PC-9 (cell line): ENCODE measurements around the gene TNK2. TPM values are rescaled to one million over a fixed set of nuclear protein-coding genes. Genes with fewer than 3 reads are reported as not detected.

Source experiments
- BruUV-seq: library from RNA; stranded (reverse); fragments of 400-500 nt; replicated peaks from 2 replicates; lab custom pipeline; 2021; lab: Mats Ljungman, UMichigan
- CTCF ChIA-PET: fragments of 300-600 bp; sonication (Branson Sonifier 250); formaldehyde crosslinking; loops from one replicate; lab custom pipeline; 2022; ENCODE audit warnings: antibody characterized with exemption; lab: Charles Lee
- POLR2A ChIA-PET: fragments of 300-600 bp; sonication (Branson Sonifier 250); formaldehyde crosslinking; loops from one replicate; lab custom pipeline; 2022; ENCODE audit warnings: antibody characterized with exemption; ENCODE audit not compliant: unreplicated experiment; lab: Charles Lee
- DNase-seq, 2 experiments: peaks; one replicate each; pipeline versions ENCODE4 v3.0.0 to v3.0.0-alpha.2; 2015 to 2022; ENCODE audit warnings: mixed read lengths in 1 of 2
- H2AFZ ChIP-seq: fragments of 200-600 bp; sonication (generic); 2 replicates; pipeline ENCODE4 v1.8.1; 2017; ENCODE audit warnings: antibody characterized with exemption
- H3F3A ChIP-seq: fragments of 200-600 bp; sonication (generic); 2 replicates; pipeline ENCODE4 v1.8.1; 2017; ENCODE audit warnings: antibody characterized with exemption, mild to moderate bottlenecking, low read depth; ENCODE audit not compliant: insufficient read depth
- H3K27ac ChIP-seq: fragments of 200-600 bp; sonication (generic); 2 replicates; pipeline ENCODE4 v1.6.1; 2016; ENCODE audit warnings: mixed run types
- H3K27me3 ChIP-seq: fragments of 200-600 bp; sonication (generic); 2 replicates; pipeline ENCODE4 v1.6.1; 2016; ENCODE audit warnings: low read depth, mixed run types; ENCODE audit not compliant: insufficient read depth
- H3K36me3 ChIP-seq: fragments of 200-600 bp; sonication (generic); 2 replicates; pipeline ENCODE4 v1.6.1; 2016; ENCODE audit warnings: low read depth, mixed run types
- H3K4me1 ChIP-seq: fragments of 200-600 bp; sonication (generic); replicated peaks from 2 replicates; pipeline ENCODE4 v1.6.1; 2016; ENCODE audit warnings: mixed run types; ENCODE audit not compliant: insufficient read depth
- H3K4me2 ChIP-seq: fragments of 200-600 bp; sonication (generic); 2 replicates; pipeline ENCODE4 v1.6.1; 2017; ENCODE audit warnings: mixed run types
- H3K4me3 ChIP-seq: fragments of 200-600 bp; sonication (generic); 2 replicates; pipeline ENCODE4 v1.6.1; 2016; ENCODE audit warnings: mixed run types
- H3K79me2 ChIP-seq: fragments of 200-600 bp; sonication (generic); 2 replicates; pipeline ENCODE4 v1.6.1; 2017; ENCODE audit warnings: low read depth, mixed run types
- H3K9me2 ChIP-seq: fragments of 200-600 bp; sonication (generic); 2 replicates; pipeline ENCODE4 v1.8.1; 2017; ENCODE audit warnings: mild to moderate bottlenecking; ENCODE audit not compliant: insufficient read depth
- H3K9me3 ChIP-seq: fragments of 200-600 bp; sonication (generic); 2 replicates; pipeline ENCODE4 v1.8.1; 2016; ENCODE audit warnings: low read depth; ENCODE audit not compliant: insufficient read depth
- H4K20me1 ChIP-seq: fragments of 200-600 bp; sonication (generic); 2 replicates; pipeline ENCODE4 v1.8.1; 2017; ENCODE audit not compliant: insufficient read depth
- EZH2 ChIP-seq: fragments of 200-600 bp; sonication (generic); IDR thresholded peaks from 2 replicates; pipeline ENCODE4 v1.8.0; 2017; ENCODE audit warnings: antibody characterized with exemption, low read depth
- intact Hi-C: fragments of 100-400 bp; cut with micrococcal nuclease; formaldehyde crosslinking; loops from one replicate; pipeline ENCODE4 v1.10.0; 2022; ENCODE audit not compliant: unreplicated experiment
- total RNA-seq: library from RNA; stranded (reverse); gene quantifications from 2 replicates; pipeline ENCODE4 v1.2.3, GENCODE V29; 2021
- TF ChIP-seq, protein P1 (sequence below): fragments of 200-600 bp; sonication (generic); conservative IDR thresholded peaks from 2 replicates; pipeline ENCODE4 v1.6.1; 2017; ENCODE audit warnings: mixed run types, antibody characterized with exemption, mild to moderate bottlenecking, moderate library complexity

TNK2 gene
- total RNA-seq, 1 experiment from 2014 or later: 118 TPM

DNA sequence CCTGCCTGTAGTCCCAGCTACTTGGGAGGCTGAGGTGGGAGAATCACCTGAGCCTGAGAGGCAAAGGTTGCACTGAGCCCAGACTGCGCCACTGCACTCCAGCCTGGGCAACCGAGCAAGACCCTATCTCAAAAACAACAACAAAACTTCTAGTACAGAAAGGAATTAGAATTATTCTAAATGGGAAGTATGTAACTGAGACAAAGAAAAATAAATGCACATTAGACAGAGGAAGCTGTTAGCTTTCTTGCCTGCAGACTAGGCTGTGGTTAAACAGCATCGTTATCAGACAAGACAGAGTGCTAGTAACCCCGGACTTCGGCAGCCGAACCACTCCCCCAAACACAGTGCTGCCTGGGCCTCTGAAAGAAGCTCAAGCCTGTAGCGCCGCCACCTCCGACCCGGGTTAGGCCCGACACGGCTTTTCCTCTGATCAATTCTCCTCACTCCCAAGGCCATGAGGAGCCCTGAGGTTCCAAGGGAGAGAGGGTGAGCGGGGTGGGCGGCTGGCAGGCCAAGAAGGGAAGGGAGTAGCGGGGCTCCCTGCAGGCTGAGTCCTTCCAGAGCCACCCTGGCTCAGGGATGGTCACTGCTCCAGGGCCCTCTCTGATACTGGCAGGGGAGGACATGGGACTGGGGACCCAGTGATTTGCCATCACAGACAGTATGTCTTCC lies 51.8 kb downstream of the TNK2 start:
- Histone ChIP-seq H3K27ac (no peak overlapping the region), H3K9me2 (no peaks in the 10 kb centered on the region), H3K79me2 (no peaks in the 10 kb centered on the region), H3K27me3 (no peaks in the 10 kb centered on the region), H3K36me3 (no peaks in the 10 kb centered on the region), H3K4me3 (no peak overlapping the region), H4K20me1 (no peaks in the 10 kb centered on the region), H2AFZ (no peak overlapping the region), H3K4me1 (peaks cover 34% of the 10 kb centered on the region), H3F3A (peaks cover 35% of the 10 kb centered on the region), H3K4me2 (no peak overlapping the region), H3K9me3 (no peaks in the 10 kb centered on the region)
- POLR2A ChIA-PET: no interaction called here
- intact Hi-C loops: loop anchor here (1.0 to 10.0 kb wide), 3 partner anchors 298 to 585 kb away; partner anchors contain the start of gene XXYLT1
- TF ChIP-seq EZH2: no peak
- TF ChIP-seq, protein P1, sequence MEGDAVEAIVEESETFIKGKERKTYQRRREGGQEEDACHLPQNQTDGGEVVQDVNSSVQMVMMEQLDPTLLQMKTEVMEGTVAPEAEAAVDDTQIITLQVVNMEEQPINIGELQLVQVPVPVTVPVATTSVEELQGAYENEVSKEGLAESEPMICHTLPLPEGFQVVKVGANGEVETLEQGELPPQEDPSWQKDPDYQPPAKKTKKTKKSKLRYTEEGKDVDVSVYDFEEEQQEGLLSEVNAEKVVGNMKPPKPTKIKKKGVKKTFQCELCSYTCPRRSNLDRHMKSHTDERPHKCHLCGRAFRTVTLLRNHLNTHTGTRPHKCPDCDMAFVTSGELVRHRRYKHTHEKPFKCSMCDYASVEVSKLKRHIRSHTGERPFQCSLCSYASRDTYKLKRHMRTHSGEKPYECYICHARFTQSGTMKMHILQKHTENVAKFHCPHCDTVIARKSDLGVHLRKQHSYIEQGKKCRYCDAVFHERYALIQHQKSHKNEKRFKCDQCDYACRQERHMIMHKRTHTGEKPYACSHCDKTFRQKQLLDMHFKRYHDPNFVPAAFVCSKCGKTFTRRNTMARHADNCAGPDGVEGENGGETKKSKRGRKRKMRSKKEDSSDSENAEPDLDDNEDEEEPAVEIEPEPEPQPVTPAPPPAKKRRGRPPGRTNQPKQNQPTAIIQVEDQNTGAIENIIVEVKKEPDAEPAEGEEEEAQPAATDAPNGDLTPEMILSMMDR: no peak
- DNase-seq: no peak
- no TSS peak for BruUV-seq
- CTCF ChIA-PET: interaction anchor here (0.6 to 2.0 kb wide), 2 partner anchors 37 to 329 kb away, joined by 5 read pairs; no protein-coding TSS in a partner anchor

DNA sequence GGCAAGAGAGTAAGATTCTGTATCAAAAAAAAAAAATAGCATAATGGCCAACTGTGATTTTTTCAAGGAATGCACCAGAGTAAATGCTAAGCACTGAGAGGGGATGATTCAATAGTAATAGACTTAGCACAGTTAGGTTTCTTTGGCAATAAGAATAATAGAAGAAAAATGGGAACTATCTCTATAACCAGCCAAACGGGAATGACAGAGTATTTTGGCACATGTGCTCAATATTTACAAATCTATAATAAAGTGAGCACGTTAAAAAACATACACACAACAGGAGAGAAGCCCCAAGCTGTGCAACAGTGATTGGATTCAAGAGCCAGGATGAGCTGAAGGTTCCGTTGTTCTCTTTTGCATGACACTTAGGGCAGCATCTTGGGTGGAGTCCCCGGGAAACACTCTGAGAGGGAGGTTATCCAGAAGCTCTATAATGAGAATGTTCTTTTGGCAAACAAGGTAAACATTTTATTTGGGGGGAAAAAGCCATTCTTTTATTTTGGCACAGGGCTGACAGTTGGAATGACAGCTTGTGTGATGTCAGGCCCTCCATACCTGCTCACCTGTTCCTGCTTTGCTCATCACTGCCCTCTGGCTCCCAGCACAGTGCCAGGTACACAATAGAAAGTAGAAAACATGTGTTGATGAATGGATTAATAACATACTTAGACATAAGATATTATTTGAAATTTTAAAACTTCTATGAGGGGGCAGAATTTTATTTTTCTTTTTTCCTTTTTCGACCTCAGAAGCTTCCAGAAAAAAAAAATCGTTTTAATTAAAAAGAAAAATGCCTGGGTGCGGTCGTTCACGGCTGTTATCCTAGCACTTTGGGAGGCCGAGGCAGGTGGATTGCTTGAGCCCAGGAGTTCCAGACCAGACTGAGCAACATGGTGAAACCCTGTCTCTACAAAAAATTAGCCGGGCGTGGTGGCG lies 52.6 kb downstream of the TNK2 start:
- TF ChIP-seq, protein P1: peak; percentile 71
- no peak for TF ChIP-seq EZH2
- CTCF ChIA-PET: interaction anchor here (0.5 to 2.0 kb wide), 5 partner anchors 33 to 328 kb away, joined by 3 to 10 read pairs (median 5); no protein-coding TSS in a partner anchor
- H4K20me1 ChIP-seq: no peaks in the 10 kb centered on the region
- H3K4me1 ChIP-seq: peaks cover 40% of the 10 kb centered on the region
- H3K27me3 ChIP-seq: no peaks in the 10 kb centered on the region
- H3K27ac ChIP-seq: no peak overlapping the region
- H3K4me3 ChIP-seq: no peak overlapping the region
- no peaks in the 10 kb centered on the region for H3K79me2 ChIP-seq
- peaks cover 29% of the 10 kb centered on the region for H3F3A ChIP-seq
- DNase-seq: peak in 1 of 2 experiments; percentile 55
- intact Hi-C loops: loop anchor here (1.0 to 10.0 kb wide), 3 partner anchors 297 to 584 kb away; partner anchors contain the start of gene XXYLT1
- POLR2A ChIA-PET: no interaction called here
- no peaks in the 10 kb centered on the region for H3K9me2 ChIP-seq
- no TSS peak for BruUV-seq
- no peaks in the 10 kb centered on the region for H3K9me3 ChIP-seq
- no peak overlapping the region for H3K4me2 ChIP-seq
- H3K36me3 ChIP-seq: no peaks in the 10 kb centered on the region
- H2AFZ ChIP-seq: no peak overlapping the region

DNA sequence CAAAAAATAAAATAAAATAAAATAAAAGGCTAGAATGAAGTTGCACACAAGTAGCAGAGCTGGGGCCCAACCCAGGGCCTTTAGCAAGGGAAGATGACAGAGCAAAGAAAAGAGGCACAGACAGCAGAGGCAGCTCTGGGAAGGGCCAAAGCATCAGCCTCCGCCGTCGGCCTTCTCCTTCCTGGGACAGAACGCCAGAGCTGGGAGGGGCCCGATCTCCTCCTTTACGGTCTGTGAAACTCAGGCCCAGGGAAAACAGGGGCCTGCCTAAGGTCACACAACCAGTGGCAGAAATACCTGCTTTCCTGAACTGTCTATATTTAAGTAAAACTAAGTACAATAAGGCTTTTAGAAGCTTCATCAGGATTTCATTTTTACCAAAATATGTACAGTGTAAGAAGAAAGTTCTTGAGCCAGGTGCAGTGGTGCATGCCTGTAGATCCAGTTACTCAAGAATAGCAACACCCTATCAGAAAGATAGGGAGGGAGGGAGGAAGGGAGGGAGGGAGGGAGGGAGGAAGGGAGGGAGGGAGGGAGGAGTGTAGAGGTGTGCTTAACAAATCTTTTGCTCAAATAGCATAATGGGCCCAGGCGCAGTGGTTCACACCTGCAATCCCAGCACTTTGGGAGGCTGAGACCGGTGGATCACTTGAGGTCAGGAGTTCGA lies 53.6 kb downstream of the TNK2 start:
- ChIA-PET CTCF (interaction anchor here (0.6 kb wide), 1 partner anchor 321 kb away, joined by 8 read pairs; no protein-coding TSS in a partner anchor), POLR2A (interaction anchor here (0.8 kb wide), 1 partner anchor 45 kb away, joined by 4 read pairs; no protein-coding TSS in a partner anchor)
- no peaks in the 10 kb centered on the region for H3K79me2 ChIP-seq
- TF ChIP-seq EZH2: no peak
- TF ChIP-seq, protein P1: no peak
- H3K9me3 ChIP-seq: no peaks in the 10 kb centered on the region
- peak overlapping the region; percentile 21; the same call in 1 of the 2 replicates for H3K4me2 ChIP-seq
- no TSS peak for BruUV-seq
- H3K27me3 ChIP-seq: no peaks in the 10 kb centered on the region
- no peaks in the 10 kb centered on the region for H3K9me2 ChIP-seq
- no peak for DNase-seq
- H3K4me1 ChIP-seq: peaks cover 40% of the 10 kb centered on the region
- intact Hi-C loops: loop anchor here (10.0 kb wide), 1 partner anchor 340 kb away; no protein-coding TSS in a partner anchor
- peaks cover 28% of the 10 kb centered on the region for H3F3A ChIP-seq
- no peak overlapping the region for H2AFZ ChIP-seq
- no peak overlapping the region for H3K27ac ChIP-seq
- H3K4me3 ChIP-seq: no peak overlapping the region
- no peaks in the 10 kb centered on the region for H3K36me3 ChIP-seq
- no peaks in the 10 kb centered on the region for H4K20me1 ChIP-seq
